HUES6 (cell line): ENCODE results near the gene KLHDC2.
A peak's percentile ranks its signal among the peaks of the same experiment; 100 is the strongest.
"Not testable (repeated sequence)": the region's sequence is repeated elsewhere in the genome, so short reads cannot be mapped to it uniquely, and the experiment has no call there.

Experiments used
- H3K27ac ChIP-seq: 2 replicates; pipeline ENCODE4 v1.7.0; 2013; ENCODE audit warnings: low read depth, mild to moderate bottlenecking, low read length, inconsistent platforms
- H3K27me3 ChIP-seq: 2 replicates; pipeline ENCODE4 v1.6.1; 2013; ENCODE audit warnings: low read length; ENCODE audit not compliant: control insufficient read depth, insufficient read depth
- H3K36me3 ChIP-seq: 2 replicates; pipeline ENCODE4 v1.6.1; 2013; ENCODE audit warnings: low read length; ENCODE audit not compliant: control insufficient read depth, insufficient read depth
- H3K4me1 ChIP-seq: 2 replicates; pipeline ENCODE4 v1.6.1; 2013; ENCODE audit warnings: low read length; ENCODE audit not compliant: control insufficient read depth, insufficient read depth
- H3K4me3 ChIP-seq: 2 replicates; pipeline ENCODE4 v1.5.1; 2013; ENCODE audit warnings: low read depth, low read length
- H3K9ac ChIP-seq: one replicate; pipeline ENCODE4 v1.6.1; 2013; ENCODE audit warnings: mild to moderate bottlenecking, low read length
- H3K9me3 ChIP-seq: 2 replicates; pipeline ENCODE4 v1.6.1; 2013; ENCODE audit warnings: low read depth, low read length; ENCODE audit not compliant: control insufficient read depth, insufficient read depth

KLHDC2 gene

GRCh38 chr14:49767571-49768300, at the start of gene KLHDC2:
KLHDC2 (plus strand) TSS chr14:49768153; CDS start chr14:49768469, 316 bp downstream.
- H3K4me1 ChIP-seq: peaks cover 17% of the 10 kb centered on the region; the same call in 1 of the 2 replicates
- H3K4me3 ChIP-seq: peak within 1 kb of the TSS; percentile 97
- no peaks in the 10 kb centered on the region; the same call in 1 of the 2 replicates for H3K36me3 ChIP-seq
- H3K9ac ChIP-seq: peak within 1 kb of the TSS; percentile 98
- no peaks in the 10 kb centered on the region for H3K9me3 ChIP-seq
- peak within 1 kb of the TSS; percentile 99 for H3K27ac ChIP-seq
- H3K27me3 ChIP-seq: no peaks in the 10 kb centered on the region

GRCh38 chr14:49720744-49721143, 47.2 kb upstream of the KLHDC2 start:
- Histone ChIP-seq H3K27me3 (no peaks in the 10 kb centered on the region), H3K9ac (no peak overlapping the region), H3K9me3 (no peaks in the 10 kb centered on the region), H3K27ac (no peak overlapping the region), H3K4me3 (no peak overlapping the region), H3K4me1 (no peaks in the 10 kb centered on the region), H3K36me3 (no peaks in the 10 kb centered on the region)

GRCh38 chr14:49721733-49722435, 46.1 kb upstream of the KLHDC2 start:
- not testable (repeated sequence) for H3K4me3 ChIP-seq, H3K27ac ChIP-seq, H3K36me3 ChIP-seq, H3K27me3 ChIP-seq, H3K9ac ChIP-seq, H3K4me1 ChIP-seq, H3K9me3 ChIP-seq

- Histone ChIP-seq H3K4me3 (no peak overlapping the region), H3K36me3 (no peaks in the 10 kb centered on the region), H3K27ac (no peak overlapping the region), H3K4me1 (no peaks in the 10 kb centered on the region), H3K27me3 (no peaks in the 10 kb centered on the region), H3K9ac (no peak overlapping the region), H3K9me3 (no peaks in the 10 kb centered on the region)
Measured at GRCh38 chr14:49727171-49727570, 40.8 kb upstream of the KLHDC2 start.

GRCh38 chr14:49732896-49733295, 35.1 kb upstream of the KLHDC2 start:
- H3K9me3 ChIP-seq: no peaks in the 10 kb centered on the region
- no peaks in the 10 kb centered on the region for H3K36me3 ChIP-seq
- no peak overlapping the region for H3K9ac ChIP-seq
- H3K27me3 ChIP-seq: no peaks in the 10 kb centered on the region
- H3K27ac ChIP-seq: no peak overlapping the region
- H3K4me3 ChIP-seq: no peak overlapping the region
- H3K4me1 ChIP-seq: no peaks in the 10 kb centered on the region

GRCh38 chr14:49733836-49734235, 34.1 kb upstream of the KLHDC2 start:
- no peak overlapping the region for H3K9ac ChIP-seq
- no peaks in the 10 kb centered on the region for H3K27me3 ChIP-seq
- no peaks in the 10 kb centered on the region for H3K9me3 ChIP-seq
- no peak overlapping the region for H3K4me3 ChIP-seq
- no peak overlapping the region for H3K27ac ChIP-seq
- H3K36me3 ChIP-seq: no peaks in the 10 kb centered on the region
- H3K4me1 ChIP-seq: no peaks in the 10 kb centered on the region

GRCh38 chr14:49735669-49736068, 32.3 kb upstream of the KLHDC2 start:
- not testable (repeated sequence) for H3K9me3 ChIP-seq, H3K36me3 ChIP-seq, H3K27me3 ChIP-seq, H3K4me3 ChIP-seq, H3K27ac ChIP-seq, H3K9ac ChIP-seq, H3K4me1 ChIP-seq

- Histone ChIP-seq H3K27me3 (no peaks in the 10 kb centered on the region), H3K9me3 (no peaks in the 10 kb centered on the region), H3K4me3 (no peak overlapping the region), H3K9ac (no peak overlapping the region), H3K4me1 (no peaks in the 10 kb centered on the region), H3K36me3 (no peaks in the 10 kb centered on the region), H3K27ac (no peak overlapping the region)
Measured at GRCh38 chr14:49745191-49745590, 22.8 kb upstream of the KLHDC2 start.

GRCh38 chr14:49746476-49746875, 21.5 kb upstream of the KLHDC2 start:
- not testable (repeated sequence) for H3K36me3 ChIP-seq, H3K27ac ChIP-seq, H3K9ac ChIP-seq, H3K4me1 ChIP-seq, H3K9me3 ChIP-seq, H3K27me3 ChIP-seq, H3K4me3 ChIP-seq

GRCh38 chr14:49754570-49755097, 13.3 kb upstream of the KLHDC2 start:
- H3K4me3 ChIP-seq: no peak overlapping the region
- H3K27ac ChIP-seq: no peak overlapping the region
- no peaks in the 10 kb centered on the region for H3K27me3 ChIP-seq
- H3K36me3 ChIP-seq: no peaks in the 10 kb centered on the region
- H3K9ac ChIP-seq: no peak overlapping the region
- H3K4me1 ChIP-seq: no peaks in the 10 kb centered on the region
- H3K9me3 ChIP-seq: 0 out of 2 replicates have a peak, but pooled peaks cover 3% of the 10 kb centered on the region

- H3K4me3 ChIP-seq: no peak overlapping the region
- H3K9me3 ChIP-seq: 0 out of 2 replicates have a peak, but pooled peaks cover 3% of the 10 kb centered on the region
- no peak overlapping the region for H3K9ac ChIP-seq
- H3K36me3 ChIP-seq: no peaks in the 10 kb centered on the region
- H3K27ac ChIP-seq: no peak overlapping the region
- no peaks in the 10 kb centered on the region for H3K27me3 ChIP-seq
- H3K4me1 ChIP-seq: no peaks in the 10 kb centered on the region
Measured at GRCh38 chr14:49755378-49755777, 12.6 kb upstream of the KLHDC2 start.
